Measurements from ENCODE around the gene DMKN.

GRCh38 chr19:35462476-35462953 lies 50.9 kb downstream of the DMKN start:
- TF ChIP-seq CTCF (IDR thresholded peaks at IDR 0.05) (no peak), POLR2A (IDR thresholded peaks at IDR 0.05) (no peak), EP300 (IDR thresholded peaks at IDR 0.05; ENCODE audit: low read depth) (no peak), POLR2AphosphoS5 (IDR thresholded peaks at IDR 0.05) (no peak)

All from transverse colon (tissue), 4 donors.